IPS DF 4.7 (cell line): ENCODE results near the gene SELENOV.

Source experiments
- DNase-seq: peaks from one replicate; pipeline ENCODE4 v3.0.0-alpha.2; 2013; ENCODE audit warnings: low spot score; ENCODE audit errors: extremely low read depth

Gene SELENOV

GRCh38 chr19:39518975-39519374 lies 4.0 kb downstream of the SELENOV start:
- DNase-seq, result no peak

DNA sequence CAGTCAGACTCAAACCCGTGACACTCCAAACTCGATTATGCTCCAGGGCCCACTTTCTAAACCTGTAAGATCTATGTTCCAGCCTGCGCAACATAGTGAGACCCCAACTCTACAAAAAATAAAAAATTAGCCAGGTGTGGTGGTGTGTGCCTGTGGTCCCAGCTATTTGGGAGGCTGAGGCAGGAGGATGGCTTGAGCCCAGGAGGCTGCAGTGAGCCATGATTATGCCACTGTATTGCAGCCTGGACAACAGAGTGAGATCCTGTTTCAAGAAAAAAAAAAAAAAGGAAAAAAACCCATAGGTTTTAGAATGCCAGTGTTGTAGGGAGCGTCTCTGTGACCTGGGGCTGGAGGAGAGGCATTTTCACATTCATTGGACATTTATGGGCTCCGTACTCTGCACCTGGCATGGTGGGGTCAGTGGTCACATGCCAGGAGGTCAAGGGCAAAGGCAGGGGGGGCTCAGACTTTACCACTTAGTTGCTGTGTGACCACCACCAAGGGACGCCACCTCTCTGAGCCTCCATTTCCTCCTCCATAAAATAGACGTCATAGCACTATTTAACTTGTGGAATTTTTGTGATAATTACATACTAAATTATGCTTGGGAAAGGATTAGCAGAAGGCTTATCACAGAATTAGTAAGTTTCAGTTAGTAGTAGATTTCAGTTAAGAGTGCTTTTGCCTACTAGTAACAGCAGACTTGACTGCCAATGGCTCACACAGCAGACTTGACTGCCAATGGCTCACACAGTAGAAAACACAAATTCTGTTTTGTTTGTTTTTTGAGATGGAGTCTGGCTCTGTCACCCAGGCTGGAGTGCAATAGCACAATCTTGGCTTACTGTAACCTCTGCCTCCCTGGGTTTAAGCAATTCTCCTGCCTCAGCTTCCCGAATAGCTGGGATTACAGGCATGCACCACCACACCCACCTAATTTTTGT lies 5.9 kb downstream of the SELENOV start:
- no peak for DNase-seq

GRCh38 chr19:39524495-39524894 lies 9.6 kb downstream of the SELENOV start:
- DNase-seq, result no peak

- DNase-seq, result no peak
These were observed 10.3 kb downstream of the SELENOV start for GRCh38 chr19:39525205-39525604.

DNA sequence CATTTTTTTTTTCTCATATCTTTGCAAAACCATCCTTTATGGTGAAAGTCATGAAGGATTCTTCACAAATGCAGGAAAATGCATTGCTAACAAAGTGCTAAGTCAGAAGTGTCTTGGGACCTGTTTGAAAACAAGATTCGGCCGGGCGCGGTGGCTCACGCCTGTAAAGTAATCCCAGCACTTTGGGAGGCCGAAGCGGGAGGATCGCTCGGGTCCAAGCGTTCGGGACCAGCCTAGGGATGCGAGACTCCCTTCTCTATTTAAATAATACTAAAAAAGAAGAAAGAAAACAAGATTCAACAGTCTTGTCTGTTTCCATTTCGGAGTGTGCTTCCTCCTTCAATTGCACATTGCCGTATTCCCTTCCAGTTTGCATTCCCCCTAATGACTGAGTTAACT lies 16.9 kb downstream of the SELENOV start:
- DNase-seq, result no peak

DNA sequence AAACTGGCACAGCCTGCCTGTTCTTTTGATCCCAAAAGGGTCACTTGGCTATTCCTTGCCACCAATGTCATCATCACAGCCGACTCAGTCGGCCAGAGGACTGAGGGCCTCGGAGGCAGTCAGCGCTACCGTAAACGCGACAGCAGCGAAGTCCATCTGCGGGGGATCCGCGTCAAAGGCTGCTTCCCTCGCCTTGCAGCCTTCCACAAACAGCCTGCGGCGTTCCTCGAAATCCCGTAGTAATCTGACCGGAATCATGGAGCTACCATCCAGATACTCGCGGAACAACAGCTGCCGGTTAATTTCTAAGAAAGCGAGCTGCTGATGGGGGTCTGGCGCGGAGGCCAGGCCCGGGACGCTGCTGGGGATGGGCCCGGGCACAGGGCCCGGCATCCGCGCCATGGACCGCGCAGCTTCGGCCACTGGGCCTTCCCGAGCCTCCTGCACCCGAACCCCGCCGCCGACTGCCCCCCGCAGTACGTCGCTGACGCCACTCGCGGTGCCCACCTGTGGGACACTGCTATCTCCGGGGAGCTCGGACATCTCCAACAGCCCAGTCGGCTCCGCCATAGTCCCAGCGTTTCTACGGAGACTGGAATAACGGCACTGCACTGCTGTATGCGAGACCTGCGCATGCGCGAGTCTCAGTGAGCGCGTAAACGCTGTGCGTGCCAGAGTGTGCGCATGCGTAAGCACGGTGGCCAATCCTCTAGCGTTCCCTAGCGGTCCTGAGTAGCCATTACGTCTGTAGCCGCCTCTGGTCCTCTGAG lies 17.5 kb downstream of the SELENOV start, which contains the start of gene EID2B:
Gene EID2B (minus strand): TSS at position 620 of the 770 bp plus-strand sequence. CDS start 50 bp downstream, at position 570.
- peak; percentile 96 for DNase-seq

GRCh38 chr19:39533003-39533512 lies 18.1 kb downstream of the SELENOV start:
- no peak for DNase-seq

GRCh38 chr19:39533791-39534190 lies 18.9 kb downstream of the SELENOV start:
- DNase-seq, result no peak

DNA sequence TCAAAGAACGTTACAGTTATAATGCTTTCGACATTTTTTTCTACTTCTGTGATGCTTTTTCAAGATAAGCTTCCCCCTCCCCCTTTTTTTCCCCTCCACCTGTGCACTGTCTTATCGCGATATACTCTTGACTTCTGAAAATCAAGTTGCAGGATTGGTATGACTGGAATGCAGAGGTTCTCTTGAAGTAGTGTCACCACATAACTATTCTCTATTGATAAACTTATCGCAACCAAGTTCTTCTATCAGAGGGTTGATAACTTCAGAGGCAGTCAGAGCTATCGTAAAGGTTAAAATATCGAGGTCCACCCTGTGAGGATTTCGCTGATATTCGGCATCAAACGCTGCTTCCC lies 24.2 kb downstream of the SELENOV start:
- no peak for DNase-seq

GRCh38 chr19:39539518-39540332 lies 24.8 kb downstream of the SELENOV start, which contains the start of gene EID2:
EID2 (minus strand) TSS chr19:39540161; CDS start chr19:39540079, 82 bp downstream.
- peak; percentile 58 for DNase-seq

DNA sequence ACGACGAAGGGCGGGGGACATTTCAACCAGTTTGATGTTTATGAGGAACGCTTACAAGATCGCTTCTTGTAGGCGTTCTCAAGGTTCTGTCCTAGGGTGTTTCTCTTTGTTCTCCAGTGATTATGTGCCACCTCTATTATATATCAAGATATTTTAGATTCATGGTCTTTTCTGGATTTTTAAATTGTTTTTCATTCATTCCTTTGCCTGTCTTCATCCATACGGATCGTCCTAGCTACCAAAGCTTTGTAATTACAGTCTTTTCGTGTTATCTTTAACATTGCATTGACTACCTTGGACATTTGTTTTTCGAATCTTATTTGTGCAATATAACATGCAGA lies 25.4 kb downstream of the SELENOV start:
- DNase-seq, result no peak

GRCh38 chr19:39542206-39542605 lies 27.3 kb downstream of the SELENOV start:
- no peak for DNase-seq

DNA sequence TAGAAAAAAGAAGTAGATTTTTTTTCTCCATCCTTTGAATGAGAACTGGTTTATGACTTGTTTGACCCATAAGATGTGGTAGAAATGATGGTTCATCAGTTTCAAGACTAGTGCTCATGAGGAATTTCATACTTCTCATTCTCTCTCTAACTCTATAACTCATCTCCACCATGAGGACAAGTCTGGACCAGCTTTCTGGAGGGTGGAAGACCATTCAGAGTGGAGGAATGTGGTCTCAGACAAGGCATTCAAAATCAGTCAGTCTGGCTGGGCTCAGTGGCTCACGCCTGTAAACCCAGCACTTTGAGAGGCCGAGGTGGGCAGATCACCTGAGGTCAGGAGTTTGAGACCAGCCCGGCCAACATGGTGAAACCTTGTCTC lies 28.5 kb downstream of the SELENOV start:
- DNase-seq, result no peak

- DNase-seq, result no peak
These were observed 29.4 kb downstream of the SELENOV start for GRCh38 chr19:39544226-39544903.

DNA sequence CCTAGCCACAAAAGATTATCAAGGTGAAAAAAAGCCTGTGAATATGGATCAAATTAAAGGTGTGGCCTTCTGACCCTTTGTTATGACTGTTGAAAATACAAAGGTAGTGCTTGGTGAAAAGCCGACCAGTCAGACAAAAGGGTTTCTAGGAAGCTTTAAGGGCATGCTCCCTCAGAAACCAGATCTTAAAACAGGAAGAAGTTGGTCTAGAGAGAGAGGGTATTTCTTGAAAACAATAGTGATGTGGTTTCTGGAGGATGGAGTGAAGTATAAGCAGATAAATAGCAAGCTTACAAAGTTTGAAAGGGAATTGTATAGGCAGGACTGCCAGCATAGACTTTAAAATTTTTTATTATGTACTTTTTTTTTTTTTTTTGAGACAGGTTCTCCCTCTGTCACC lies 30.0 kb downstream of the SELENOV start:
- DNase-seq, result no peak

- DNase-seq, result no peak
These were observed 31.7 kb downstream of the SELENOV start for GRCh38 chr19:39546599-39546998.

GRCh38 chr19:39550197-39550596 lies 35.3 kb downstream of the SELENOV start:
- DNase-seq, result no peak

DNA sequence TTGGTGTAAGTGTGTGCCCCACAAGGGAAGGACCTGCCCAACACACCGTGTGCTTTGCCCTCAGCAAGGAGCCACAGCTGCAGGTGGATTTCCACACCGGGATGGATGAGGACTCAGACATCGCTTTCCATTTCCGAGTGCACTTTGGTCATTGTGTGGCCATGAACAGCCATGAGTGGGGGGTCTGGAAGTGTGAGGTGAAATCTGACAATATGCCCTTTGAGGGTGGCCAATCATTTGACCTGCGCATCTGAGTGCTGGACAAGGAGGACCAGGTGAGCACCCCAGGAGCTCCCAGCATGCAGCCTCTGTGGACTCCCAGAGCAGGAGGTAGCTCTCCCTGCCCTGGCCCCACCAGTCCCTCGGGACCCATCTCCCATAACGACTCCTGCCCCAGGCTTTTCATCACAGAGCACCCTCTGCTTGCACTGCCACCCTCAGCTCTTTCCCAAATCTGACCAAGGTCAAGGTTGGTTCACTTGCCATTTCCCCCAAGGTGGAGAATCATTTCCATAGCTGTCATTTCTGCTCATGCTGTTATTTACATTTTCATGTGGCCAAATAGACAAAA lies 38.2 kb downstream of the SELENOV start:
- DNase-seq, result no peak

- DNase-seq, result no peak
These were observed 39.9 kb downstream of the SELENOV start for GRCh38 chr19:39554701-39555311.

- no peak for DNase-seq
These were observed 40.9 kb downstream of the SELENOV start for GRCh38 chr19:39555883-39556282.
